GM12878 (cell line): ENCODE data around the gene AFTPH. TPM values are rescaled to one million over a fixed set of nuclear protein-coding genes. Genes with fewer than 3 reads are reported as not detected.

Experiments used
- ASH2L ChIP-seq: fragments of 300-600, 200-600 bp; sonication (generic); IDR thresholded peaks from 2 replicates; pipeline ENCODE4 v1.6.1; 2017; ENCODE audit warnings: low read depth, mild to moderate bottlenecking, borderline replicate concordance
- ATF7 ChIP-seq: fragments of 450-650 bp; IDR thresholded peaks from 2 replicates; pipeline ENCODE4 v1.6.1; 2016; ENCODE audit warnings: low read depth, mild to moderate bottlenecking
- BCL11A ChIP-seq: IDR thresholded peaks from 2 replicates; pipeline ENCODE4 v1.6.1; 2011; ENCODE audit warnings: low read depth, low read length
- CHD2 ChIP-seq: IDR thresholded peaks from 2 replicates; pipeline ENCODE4 v1.6.1; 2011; ENCODE audit warnings: low read depth, low read length, improper control_type of control experiment, borderline replicate concordance
- CHD4 ChIP-seq: fragments of 200-600 bp; sonication (generic); IDR thresholded peaks from 2 replicates; pipeline ENCODE4 v1.6.1; 2016; ENCODE audit warnings: mild to moderate bottlenecking
- HDAC2 ChIP-seq: fragments of 200-600 bp; sonication (generic); IDR thresholded peaks from 2 replicates; pipeline ENCODE4 v1.6.1; 2017
- KAT2A ChIP-seq: conservative IDR thresholded peaks from 2 replicates; pipeline ENCODE4 v1.6.1; 2011; ENCODE audit warnings: low read depth, low read length; ENCODE audit not compliant: control insufficient read depth
- MEF2B ChIP-seq: fragments of 450-650 bp; IDR thresholded peaks from 2 replicates; pipeline ENCODE4 v1.6.1; 2018; ENCODE audit warnings: mild to moderate bottlenecking, moderate library complexity; ENCODE audit not compliant: partially characterized antibody, poor library complexity, severe bottlenecking
- MYC ChIP-seq: IDR thresholded peaks from 2 replicates; pipeline ENCODE4 v1.6.1; 2011; ENCODE audit warnings: mild to moderate bottlenecking, low read length, moderate library complexity, inconsistent platforms; ENCODE audit not compliant: insufficient read depth, insufficient replicate concordance, insufficient read length, severe bottlenecking
- NFXL1 ChIP-seq: fragments of 450-650 bp; IDR thresholded peaks from 2 replicates; pipeline ENCODE4 v1.6.1; 2017; ENCODE audit warnings: antibody characterized with exemption, mild to moderate bottlenecking, borderline replicate concordance
- POLR2AphosphoS5 ChIP-seq: IDR thresholded peaks from 2 replicates; pipeline ENCODE4 v1.6.1; 2011; ENCODE audit warnings: mild to moderate bottlenecking, low read length, inconsistent platforms
- RAD51 ChIP-seq: fragments of 450-650 bp; IDR thresholded peaks from 2 replicates; pipeline ENCODE4 v1.6.1; 2016; ENCODE audit warnings: moderate library complexity, mild to moderate bottlenecking, inconsistent platforms
- RELB ChIP-seq: fragments of 450-650 bp; IDR thresholded peaks from 2 replicates; pipeline ENCODE4 v1.6.1; 2017; ENCODE audit warnings: low read depth, mild to moderate bottlenecking, moderate library complexity
- REST ChIP-seq: IDR thresholded peaks from 2 replicates; pipeline ENCODE4 v1.6.1; 2012; ENCODE audit warnings: mild to moderate bottlenecking, low read depth, low read length
- SMAD1 ChIP-seq: fragments of 450-650 bp; IDR thresholded peaks from 2 replicates; pipeline ENCODE4 v1.6.1; 2018; ENCODE audit warnings: mild to moderate bottlenecking, low read depth; ENCODE audit not compliant: partially characterized antibody
- SMAD5 ChIP-seq: IDR thresholded peaks from 2 replicates; pipeline ENCODE4 v1.6.1; 2016; ENCODE audit warnings: antibody characterized with exemption, low read depth
- SP1 ChIP-seq: IDR thresholded peaks from one replicate; pipeline ENCODE4 v1.6.1; 2011; ENCODE audit warnings: low read depth, low read length
- STAT3 ChIP-seq: IDR thresholded peaks from 2 replicates; pipeline ENCODE4 v1.6.1; 2011; ENCODE audit warnings: low read depth, low read length, improper control_type of control experiment
- TCF7 ChIP-seq: IDR thresholded peaks from 2 replicates; pipeline ENCODE4 v1.6.1; 2014; ENCODE audit warnings: antibody characterized with exemption, borderline replicate concordance
- ZNF622 ChIP-seq: fragments of 450-650 bp; IDR thresholded peaks from 2 replicates; pipeline ENCODE4 v1.6.1; 2017; ENCODE audit warnings: mild to moderate bottlenecking, inconsistent platforms
- polyA plus RNA-seq, 11 experiments: library from polyadenylated mRNA; depleted of rRNA in 4 of 11; unstranded in 6 of 11; stranded (reverse) in 5 of 11; fragments of >200 nt; fragmentation: Nextera tagmentation in 4 of 11; fragmentation: Illumina TruSeq in 1 of 11; extraction: Ambion mirVana in 4 of 11; extraction: Trizol in 1 of 11; gene quantifications; 1 replicate in 1 of 11; 2 replicates in 10 of 11; pipeline versions ENCODE4 v1.2.1 to v1.2.3, GENCODE V29; 2011 to 2016; ENCODE audit warnings: inconsistent platforms in 2 of 11, missing spikeins in 2 of 11, low read depth in 1 of 11
- total RNA-seq, 4 experiments: library from RNA; depleted of rRNA in 3 of 4; stranded (reverse); fragments of >200 nt in 3 of 4; fragmentation: Illumina TruSeq in 1 of 4; extraction: Trizol in 1 of 4; gene quantifications; 2 replicates each; pipeline versions ENCODE4 v1.2.1 to v1.2.3, GENCODE V29; 2013 to 2021
- TF ChIP-seq, protein P1 (sequence below): IDR thresholded peaks from 2 replicates; pipeline ENCODE4 v1.6.1; 2011; ENCODE audit warnings: borderline replicate concordance, low read depth, mild to moderate bottlenecking, moderate library complexity, low read length; ENCODE audit not compliant: insufficient read depth, poor library complexity, severe bottlenecking
- TF ChIP-seq, protein P2 (sequence below): IDR thresholded peaks from 2 replicates; pipeline ENCODE4 v1.6.1; 2011; ENCODE audit warnings: low read depth, mild to moderate bottlenecking, low read length, moderate library complexity, borderline replicate concordance; ENCODE audit errors: extremely low read depth
- TF ChIP-seq, protein P3 (sequence below): fragments of 150-350 bp; IDR thresholded peaks from 2 replicates; pipeline ENCODE4 v1.6.1; 2014; ENCODE audit warnings: mild to moderate bottlenecking, low read depth, low read length

The AFTPH gene
- total and polyA plus RNA-seq, 10 of the 15 experiments (the other 5 are each of a cell fraction or from before 2014, with no cell fraction given), result 25.6 to 77.3 (median 39.5) TPM

DNA sequence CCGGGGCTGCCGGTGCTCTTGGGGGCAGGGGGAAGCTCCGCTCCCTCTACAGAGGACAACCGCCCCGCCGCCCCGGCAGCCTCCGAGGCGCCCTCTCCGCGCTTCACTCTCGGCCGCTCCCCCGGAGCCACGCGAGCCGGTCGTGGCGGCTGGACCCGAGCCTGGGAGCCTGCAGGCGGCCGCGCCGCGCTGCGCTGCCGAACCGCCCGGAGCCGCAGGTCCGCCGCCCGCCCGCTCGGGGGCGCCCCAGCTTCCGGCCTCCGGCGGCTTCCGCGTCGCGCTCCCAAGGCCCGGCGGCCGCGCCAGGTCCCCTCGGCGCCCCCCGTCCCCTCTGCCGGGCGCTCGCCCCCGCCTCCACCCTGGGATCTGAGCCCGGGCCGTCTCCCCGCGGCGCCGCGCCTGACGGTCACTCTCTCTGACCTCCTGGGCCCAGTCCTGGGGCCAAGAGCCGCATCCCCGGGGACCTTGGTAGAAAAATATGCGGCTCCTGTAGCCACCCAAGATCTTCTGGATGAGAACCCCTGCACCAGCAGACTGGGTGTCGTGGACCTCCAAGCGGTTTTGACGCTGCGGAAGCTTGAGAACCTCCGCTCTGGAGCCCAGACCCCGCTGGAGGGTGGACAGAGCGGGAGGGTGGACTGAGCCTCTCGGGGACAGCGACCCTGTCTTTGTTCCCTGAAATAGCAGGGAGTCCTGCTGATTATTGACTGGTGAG, 85.3 kb downstream of the AFTPH start (continued):
- TF ChIP-seq, protein P1, sequence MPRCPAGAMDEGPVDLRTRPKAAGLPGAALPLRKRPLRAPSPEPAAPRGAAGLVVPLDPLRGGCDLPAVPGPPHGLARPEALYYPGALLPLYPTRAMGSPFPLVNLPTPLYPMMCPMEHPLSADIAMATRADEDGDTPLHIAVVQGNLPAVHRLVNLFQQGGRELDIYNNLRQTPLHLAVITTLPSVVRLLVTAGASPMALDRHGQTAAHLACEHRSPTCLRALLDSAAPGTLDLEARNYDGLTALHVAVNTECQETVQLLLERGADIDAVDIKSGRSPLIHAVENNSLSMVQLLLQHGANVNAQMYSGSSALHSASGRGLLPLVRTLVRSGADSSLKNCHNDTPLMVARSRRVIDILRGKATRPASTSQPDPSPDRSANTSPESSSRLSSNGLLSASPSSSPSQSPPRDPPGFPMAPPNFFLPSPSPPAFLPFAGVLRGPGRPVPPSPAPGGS, result no peak
- TF ChIP-seq TCF7, result no peak
- TF ChIP-seq REST, result no peak
- TF ChIP-seq ATF7, result no peak
- TF ChIP-seq STAT3, result no peak
- TF ChIP-seq HDAC2, result no peak
- TF ChIP-seq NFXL1, result no peak
- TF ChIP-seq, protein P2, sequence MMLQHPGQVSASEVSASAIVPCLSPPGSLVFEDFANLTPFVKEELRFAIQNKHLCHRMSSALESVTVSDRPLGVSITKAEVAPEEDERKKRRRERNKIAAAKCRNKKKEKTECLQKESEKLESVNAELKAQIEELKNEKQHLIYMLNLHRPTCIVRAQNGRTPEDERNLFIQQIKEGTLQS, result no peak
- TF ChIP-seq ZNF622, result no peak
- TF ChIP-seq RELB, result no peak
- no peak for TF ChIP-seq MYC
- TF ChIP-seq SMAD1, result no peak
- TF ChIP-seq CHD2, result no peak
- no peak for TF ChIP-seq BCL11A
- no peak for TF ChIP-seq ASH2L
- TF ChIP-seq POLR2AphosphoS5, result peak; percentile 45; the same call in 1 of the 2 replicates
- no peak for TF ChIP-seq KAT2A
- TF ChIP-seq, protein P3, sequence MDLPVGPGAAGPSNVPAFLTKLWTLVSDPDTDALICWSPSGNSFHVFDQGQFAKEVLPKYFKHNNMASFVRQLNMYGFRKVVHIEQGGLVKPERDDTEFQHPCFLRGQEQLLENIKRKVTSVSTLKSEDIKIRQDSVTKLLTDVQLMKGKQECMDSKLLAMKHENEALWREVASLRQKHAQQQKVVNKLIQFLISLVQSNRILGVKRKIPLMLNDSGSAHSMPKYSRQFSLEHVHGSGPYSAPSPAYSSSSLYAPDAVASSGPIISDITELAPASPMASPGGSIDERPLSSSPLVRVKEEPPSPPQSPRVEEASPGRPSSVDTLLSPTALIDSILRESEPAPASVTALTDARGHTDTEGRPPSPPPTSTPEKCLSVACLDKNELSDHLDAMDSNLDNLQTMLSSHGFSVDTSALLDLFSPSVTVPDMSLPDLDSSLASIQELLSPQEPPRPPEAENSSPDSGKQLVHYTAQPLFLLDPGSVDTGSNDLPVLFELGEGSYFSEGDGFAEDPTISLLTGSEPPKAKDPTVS, result no peak
- peak; percentile 20 for TF ChIP-seq MEF2B
- TF ChIP-seq RAD51, result no peak
- no peak for TF ChIP-seq SMAD5
- TF ChIP-seq SP1, result no peak
- TF ChIP-seq CHD4, result no peak
